Measurements from ENCODE around the gene FEZ2.

GRCh38 chr2:36556842-36557241 lies 41.1 kb downstream of the FEZ2 start:
- TF ChIP-seq POLR2A (IDR thresholded peaks at IDR 0.05), result no peak
- TF ChIP-seq CTCF (IDR thresholded peaks at IDR 0.05), result no peak
- TF ChIP-seq EP300 (IDR thresholded peaks at IDR 0.05), result no peak

Measured in tibial nerve (tissue), 4 donors.